ENCODE data around the gene ISG15. TPM values are rescaled to one million over a fixed set of nuclear protein-coding genes. Genes with fewer than 3 reads are reported as not detected.

Gene ISG15
- polyA plus RNA-seq, 1 donor, result 26.0 TPM

GRCh38 chr1:969260-969855, 43.9 kb upstream of the ISG15 start:
- H3K9me3 ChIP-seq (ENCODE audit: control insufficient read depth, low read depth, low read length), result peaks cover 21% of the 10 kb centered on the region
- no peak for DNase-seq
- peaks cover 85% of the 10 kb centered on the region for H3K27me3 ChIP-seq (ENCODE audit: control insufficient read depth, insufficient read depth, low read length)
- no peak overlapping the region for H3K4me3 ChIP-seq (ENCODE audit: low read length)
- H3K36me3 ChIP-seq (ENCODE audit: control insufficient read depth, insufficient read depth, low read length), result no peaks in the 10 kb centered on the region
- H3K27ac ChIP-seq (ENCODE audit: low read length), result no peak overlapping the region
- peaks cover 9% of the 10 kb centered on the region for H3K4me1 ChIP-seq (ENCODE audit: control insufficient read depth, insufficient read depth, low read length)
- WGBS (ENCODE audit: insufficient coverage, low lambda C conversion rate), result no CpG with 5 or more reads among the region's 15 CpGs

- Histone ChIP-seq H3K27me3 (ENCODE audit: control insufficient read depth, insufficient read depth, low read length) (peaks cover 92% of the 10 kb centered on the region), H3K4me3 (ENCODE audit: low read length) (no peak overlapping the region), H3K9me3 (ENCODE audit: control insufficient read depth, low read depth, low read length) (peaks cover 21% of the 10 kb centered on the region), H3K4me1 (ENCODE audit: control insufficient read depth, insufficient read depth, low read length) (peaks cover 9% of the 10 kb centered on the region), H3K27ac (ENCODE audit: low read length) (no peak overlapping the region), H3K36me3 (ENCODE audit: control insufficient read depth, insufficient read depth, low read length) (no peaks in the 10 kb centered on the region)
- WGBS (ENCODE audit: insufficient coverage, low lambda C conversion rate), result no CpG with 5 or more reads among the region's 33 CpGs
- DNase-seq, result no peak
These were observed 42.9 kb upstream of the ISG15 start for GRCh38 chr1:970242-970972.

- Histone ChIP-seq H3K9me3 (ENCODE audit: control insufficient read depth, low read depth, low read length) (peaks cover 21% of the 10 kb centered on the region), H3K27ac (ENCODE audit: low read length) (no peak overlapping the region), H3K36me3 (ENCODE audit: control insufficient read depth, insufficient read depth, low read length) (no peaks in the 10 kb centered on the region), H3K4me3 (ENCODE audit: low read length) (no peak overlapping the region), H3K27me3 (ENCODE audit: control insufficient read depth, insufficient read depth, low read length) (peaks cover 92% of the 10 kb centered on the region), H3K4me1 (ENCODE audit: control insufficient read depth, insufficient read depth, low read length) (peaks cover 9% of the 10 kb centered on the region)
- WGBS (ENCODE audit: insufficient coverage, low lambda C conversion rate), result no CpG with 5 or more reads among the region's 42 CpGs
- DNase-seq, result no peak
These were observed 42.1 kb upstream of the ISG15 start for GRCh38 chr1:970973-971730.

GRCh38 chr1:971751-972506, 41.4 kb upstream of the ISG15 start:
- Histone ChIP-seq H3K36me3 (ENCODE audit: control insufficient read depth, insufficient read depth, low read length) (no peaks in the 10 kb centered on the region), H3K4me3 (ENCODE audit: low read length) (no peak overlapping the region), H3K27ac (ENCODE audit: low read length) (no peak overlapping the region), H3K27me3 (ENCODE audit: control insufficient read depth, insufficient read depth, low read length) (peaks cover 88% of the 10 kb centered on the region), H3K9me3 (ENCODE audit: control insufficient read depth, low read depth, low read length) (peaks cover 18% of the 10 kb centered on the region), H3K4me1 (ENCODE audit: control insufficient read depth, insufficient read depth, low read length) (peaks cover 8% of the 10 kb centered on the region)
- WGBS (ENCODE audit: insufficient coverage, low lambda C conversion rate), result no CpG with 5 or more reads among the region's 34 CpGs
- no peak for DNase-seq

GRCh38 chr1:972726-973458, 40.4 kb upstream of the ISG15 start:
- Histone ChIP-seq H3K4me1 (ENCODE audit: control insufficient read depth, insufficient read depth, low read length) (peaks cover 8% of the 10 kb centered on the region), H3K27ac (ENCODE audit: low read length) (no peak overlapping the region), H3K36me3 (ENCODE audit: control insufficient read depth, insufficient read depth, low read length) (no peaks in the 10 kb centered on the region), H3K4me3 (ENCODE audit: low read length) (no peak overlapping the region), H3K9me3 (ENCODE audit: control insufficient read depth, low read depth, low read length) (peaks cover 13% of the 10 kb centered on the region), H3K27me3 (ENCODE audit: control insufficient read depth, insufficient read depth, low read length) (peaks cover 79% of the 10 kb centered on the region)
- no peak for DNase-seq
- WGBS (ENCODE audit: insufficient coverage, low lambda C conversion rate), result no CpG with 5 or more reads among the region's 28 CpGs

GRCh38 chr1:973459-974292, 39.6 kb upstream of the ISG15 start:
- DNase-seq, result no peak
- peaks cover 8% of the 10 kb centered on the region for H3K4me1 ChIP-seq (ENCODE audit: control insufficient read depth, insufficient read depth, low read length)
- no peak overlapping the region for H3K27ac ChIP-seq (ENCODE audit: low read length)
- H3K36me3 ChIP-seq (ENCODE audit: control insufficient read depth, insufficient read depth, low read length), result no peaks in the 10 kb centered on the region
- peaks cover 21% of the 10 kb centered on the region for H3K9me3 ChIP-seq (ENCODE audit: control insufficient read depth, low read depth, low read length)
- no CpG with 5 or more reads among the region's 28 CpGs for WGBS (ENCODE audit: insufficient coverage, low lambda C conversion rate)
- peaks cover 71% of the 10 kb centered on the region for H3K27me3 ChIP-seq (ENCODE audit: control insufficient read depth, insufficient read depth, low read length)
- no peak overlapping the region for H3K4me3 ChIP-seq (ENCODE audit: low read length)

GRCh38 chr1:974293-974640, 39.0 kb upstream of the ISG15 start:
- no CpG with 5 or more reads among the region's 11 CpGs for WGBS (ENCODE audit: insufficient coverage, low lambda C conversion rate)
- Histone ChIP-seq H3K27me3 (ENCODE audit: control insufficient read depth, insufficient read depth, low read length) (peaks cover 65% of the 10 kb centered on the region), H3K27ac (ENCODE audit: low read length) (no peak overlapping the region), H3K4me1 (ENCODE audit: control insufficient read depth, insufficient read depth, low read length) (peaks cover 8% of the 10 kb centered on the region), H3K9me3 (ENCODE audit: control insufficient read depth, low read depth, low read length) (peaks cover 27% of the 10 kb centered on the region), H3K36me3 (ENCODE audit: control insufficient read depth, insufficient read depth, low read length) (no peaks in the 10 kb centered on the region), H3K4me3 (ENCODE audit: low read length) (no peak overlapping the region)
- no peak for DNase-seq

- peaks cover 30% of the 10 kb centered on the region for H3K9me3 ChIP-seq (ENCODE audit: control insufficient read depth, low read depth, low read length)
- WGBS (ENCODE audit: insufficient coverage, low lambda C conversion rate), result 87% methylated on average over 7 of the region's 17 CpGs
- no peaks in the 10 kb centered on the region for H3K36me3 ChIP-seq (ENCODE audit: control insufficient read depth, insufficient read depth, low read length)
- H3K4me1 ChIP-seq (ENCODE audit: control insufficient read depth, insufficient read depth, low read length), result peaks cover 8% of the 10 kb centered on the region
- peaks cover 60% of the 10 kb centered on the region for H3K27me3 ChIP-seq (ENCODE audit: control insufficient read depth, insufficient read depth, low read length)
- DNase-seq, result no peak
- no peak overlapping the region for H3K27ac ChIP-seq (ENCODE audit: low read length)
- no peak overlapping the region for H3K4me3 ChIP-seq (ENCODE audit: low read length)
These were observed 38.5 kb upstream of the ISG15 start for GRCh38 chr1:974687-975328.

- no peak for DNase-seq
- WGBS (ENCODE audit: insufficient coverage, low lambda C conversion rate), result no CpG with 5 or more reads among the region's 9 CpGs
- no peaks in the 10 kb centered on the region for H3K36me3 ChIP-seq (ENCODE audit: control insufficient read depth, insufficient read depth, low read length)
- no peak overlapping the region for H3K27ac ChIP-seq (ENCODE audit: low read length)
- peaks cover 26% of the 10 kb centered on the region for H3K9me3 ChIP-seq (ENCODE audit: control insufficient read depth, low read depth, low read length)
- peaks cover 8% of the 10 kb centered on the region for H3K4me1 ChIP-seq (ENCODE audit: control insufficient read depth, insufficient read depth, low read length)
- H3K4me3 ChIP-seq (ENCODE audit: low read length), result no peak overlapping the region
- peaks cover 54% of the 10 kb centered on the region for H3K27me3 ChIP-seq (ENCODE audit: control insufficient read depth, insufficient read depth, low read length)
These were observed 37.9 kb upstream of the ISG15 start for GRCh38 chr1:975365-975764.
